ENCODE measurements around the gene GPLD1. TPM values are rescaled to one million over a fixed set of nuclear protein-coding genes. Genes with fewer than 3 reads are reported as not detected.
"Not testable (repeated sequence)": the region's sequence is repeated elsewhere in the genome, so short reads cannot be mapped to it uniquely, and the experiment has no call there.

The GPLD1 gene
- total and polyA plus RNA-seq, 2 experiments from 2014 or later, result 2.8 to 5.0 TPM

- Histone ChIP-seq H3K4me2 (no peak overlapping the region), H3K4me3 (no peak overlapping the region), H2AFZ (no peak overlapping the region), H3K27ac (no peak overlapping the region), H3K9me2 (replicated peaks; ENCODE audit: insufficient read depth) (no peaks in the 10 kb centered on the region), H3K79me2 (peaks cover 42% of the 10 kb centered on the region), H3K9me3 (ENCODE audit: low read depth) (no peaks in the 10 kb centered on the region), H3K36me3 (replicated peaks; ENCODE audit: insufficient read depth, low read depth) (no peaks in the 10 kb centered on the region), H3K4me1 (ENCODE audit: insufficient read depth) (peaks cover 23% of the 10 kb centered on the region), H3K27me3 (no peaks in the 10 kb centered on the region), H4K20me1 (ENCODE audit: insufficient read depth, poor library complexity, severe bottlenecking) (peaks cover 14% of the 10 kb centered on the region)
- WGBS (ENCODE audit: low lambda C conversion rate, missing lambda C conversion rate), result 25% methylated on average over 4 of the region's 4 CpGs
- TF ChIP-seq EZH2 (IDR thresholded peaks at IDR 0.05; ENCODE audit: borderline replicate concordance), result no peak
- TF ChIP-seq CTCF (IDR thresholded peaks at IDR 0.05; ENCODE audit: poor library complexity), result no peak
- no peak for TF ChIP-seq EZH2phosphoT487 (IDR thresholded peaks at IDR 0.05; ENCODE audit: low read depth, severe bottlenecking, unreplicated experiment)
- no peak for DNase-seq (ENCODE audit: low spot score)
Observed at GRCh38 chr6:24401458-24401857, 87.9 kb downstream of the GPLD1 start.

- DNase-seq (ENCODE audit: low spot score); H3K36me3 ChIP-seq (replicated peaks; ENCODE audit: insufficient read depth, low read depth); H3K4me3 ChIP-seq; H3K27me3 ChIP-seq; H3K9me2 ChIP-seq (replicated peaks; ENCODE audit: insufficient read depth); H3K9me3 ChIP-seq (ENCODE audit: low read depth): not testable (repeated sequence)
- Histone ChIP-seq H3K79me2 (peaks cover 33% of the 10 kb centered on the region), H3K27ac (peak overlapping the region; percentile 58), H4K20me1 (ENCODE audit: insufficient read depth, poor library complexity, severe bottlenecking) (peaks cover 13% of the 10 kb centered on the region), H3K4me2 (peak overlapping the region; percentile 67), H2AFZ (peak overlapping the region; percentile 0), H3K4me1 (ENCODE audit: insufficient read depth) (peaks cover 23% of the 10 kb centered on the region)
- 5% methylated on average over 17 of the region's 17 CpGs for WGBS (ENCODE audit: low lambda C conversion rate, missing lambda C conversion rate)
Observed at GRCh38 chr6:24400045-24401039, 89.0 kb downstream of the GPLD1 start.

- WGBS (ENCODE audit: low lambda C conversion rate, missing lambda C conversion rate), result 83% methylated on average over 1 of the region's 1 CpG
- no peak overlapping the region for H2AFZ ChIP-seq
- no peak for TF ChIP-seq CTCF (IDR thresholded peaks at IDR 0.05; ENCODE audit: poor library complexity)
- no peak for TF ChIP-seq EZH2 (IDR thresholded peaks at IDR 0.05; ENCODE audit: borderline replicate concordance)
- TF ChIP-seq EZH2phosphoT487 (IDR thresholded peaks at IDR 0.05; ENCODE audit: low read depth, severe bottlenecking, unreplicated experiment), result no peak
- no peaks in the 10 kb centered on the region for H3K36me3 ChIP-seq (replicated peaks; ENCODE audit: insufficient read depth, low read depth)
- H3K27me3 ChIP-seq, result no peaks in the 10 kb centered on the region
- H3K79me2 ChIP-seq, result peaks cover 8% of the 10 kb centered on the region
- no peaks in the 10 kb centered on the region for H3K9me2 ChIP-seq (replicated peaks; ENCODE audit: insufficient read depth)
- DNase-seq (ENCODE audit: low spot score), result no peak
- H3K27ac ChIP-seq, result no peak overlapping the region
- no peak overlapping the region for H3K4me2 ChIP-seq
- H3K9me3 ChIP-seq (ENCODE audit: low read depth), result no peaks in the 10 kb centered on the region
- no peaks in the 10 kb centered on the region for H4K20me1 ChIP-seq (ENCODE audit: insufficient read depth, poor library complexity, severe bottlenecking)
- no peak overlapping the region for H3K4me3 ChIP-seq
- H3K4me1 ChIP-seq (ENCODE audit: insufficient read depth), result peaks cover 10% of the 10 kb centered on the region
Observed at GRCh38 chr6:24397631-24398030, 91.7 kb downstream of the GPLD1 start.

- Histone ChIP-seq H3K27ac (no peak overlapping the region), H3K4me3 (no peak overlapping the region), H3K27me3 (no peaks in the 10 kb centered on the region), H3K79me2 (peaks cover 1% of the 10 kb centered on the region), H3K4me1 (ENCODE audit: insufficient read depth) (peaks cover 4% of the 10 kb centered on the region), H3K4me2 (no peak overlapping the region), H3K36me3 (replicated peaks; ENCODE audit: insufficient read depth, low read depth) (no peaks in the 10 kb centered on the region), H3K9me3 (ENCODE audit: low read depth) (no peaks in the 10 kb centered on the region), H2AFZ (no peak overlapping the region), H3K9me2 (replicated peaks; ENCODE audit: insufficient read depth) (no peaks in the 10 kb centered on the region), H4K20me1 (ENCODE audit: insufficient read depth, poor library complexity, severe bottlenecking) (no peaks in the 10 kb centered on the region)
- TF ChIP-seq EZH2 (IDR thresholded peaks at IDR 0.05; ENCODE audit: borderline replicate concordance) (no peak), EZH2phosphoT487 (IDR thresholded peaks at IDR 0.05; ENCODE audit: low read depth, severe bottlenecking, unreplicated experiment) (no peak), CTCF (IDR thresholded peaks at IDR 0.05; ENCODE audit: poor library complexity) (no peak)
- 100% methylated on average over 1 of the region's 1 CpG for WGBS (ENCODE audit: low lambda C conversion rate, missing lambda C conversion rate)
- DNase-seq (ENCODE audit: low spot score), result no peak
Observed at GRCh38 chr6:24396824-24397223, 92.6 kb downstream of the GPLD1 start.
